ENCODE measurements around the gene ST8SIA6. TPM values are rescaled to one million over a fixed set of nuclear protein-coding genes. Genes with fewer than 3 reads are reported as not detected.
A peak's percentile ranks its signal among the peaks of the same experiment; 100 is the strongest.

Gene ST8SIA6
- total RNA-seq, 2 donors from 2014 or later, result not detected

- Histone ChIP-seq H3K36me3 (replicated peaks in 1 of 2; ENCODE audit: insufficient read depth in 1 of 2, low read depth in 2 of 2) (no peaks in the 10 kb centered on the region), H3K27me3 (no peaks in the 10 kb centered on the region), H3K9me3 (no peaks in the 10 kb centered on the region), H3K4me1 (no peaks in the 10 kb centered on the region), H3K4me3 (no peak overlapping the region), H3K27ac (no peak overlapping the region)
- ATAC-seq (no peak), DNase-seq (no peak)
- intact Hi-C loops (cut with DNase I), result no loop called here
- TF ChIP-seq, protein P1, sequence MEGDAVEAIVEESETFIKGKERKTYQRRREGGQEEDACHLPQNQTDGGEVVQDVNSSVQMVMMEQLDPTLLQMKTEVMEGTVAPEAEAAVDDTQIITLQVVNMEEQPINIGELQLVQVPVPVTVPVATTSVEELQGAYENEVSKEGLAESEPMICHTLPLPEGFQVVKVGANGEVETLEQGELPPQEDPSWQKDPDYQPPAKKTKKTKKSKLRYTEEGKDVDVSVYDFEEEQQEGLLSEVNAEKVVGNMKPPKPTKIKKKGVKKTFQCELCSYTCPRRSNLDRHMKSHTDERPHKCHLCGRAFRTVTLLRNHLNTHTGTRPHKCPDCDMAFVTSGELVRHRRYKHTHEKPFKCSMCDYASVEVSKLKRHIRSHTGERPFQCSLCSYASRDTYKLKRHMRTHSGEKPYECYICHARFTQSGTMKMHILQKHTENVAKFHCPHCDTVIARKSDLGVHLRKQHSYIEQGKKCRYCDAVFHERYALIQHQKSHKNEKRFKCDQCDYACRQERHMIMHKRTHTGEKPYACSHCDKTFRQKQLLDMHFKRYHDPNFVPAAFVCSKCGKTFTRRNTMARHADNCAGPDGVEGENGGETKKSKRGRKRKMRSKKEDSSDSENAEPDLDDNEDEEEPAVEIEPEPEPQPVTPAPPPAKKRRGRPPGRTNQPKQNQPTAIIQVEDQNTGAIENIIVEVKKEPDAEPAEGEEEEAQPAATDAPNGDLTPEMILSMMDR (IDR thresholded peaks at IDR 0.05), result no peak
- no peak for TF ChIP-seq POLR2A (IDR thresholded peaks at IDR 0.05)
Observed at GRCh38 chr10:17460756-17461155, 6.4 kb upstream of the ST8SIA6 start.

GRCh38 chr10:17457083-17457482, 2.7 kb upstream of the ST8SIA6 start:
- no peak for ATAC-seq
- H3K4me3 ChIP-seq, result no peak overlapping the region
- H3K4me1 ChIP-seq, result peaks cover 14% of the 10 kb centered on the region
- intact Hi-C loops (cut with DNase I), result no loop called here
- peaks cover 0 to 7% of the 10 kb centered on the region in 2 donors for H3K27me3 ChIP-seq
- no peak for TF ChIP-seq POLR2A (IDR thresholded peaks at IDR 0.05)
- TF ChIP-seq, protein P1 (IDR thresholded peaks at IDR 0.05), result no peak
- H3K27ac ChIP-seq, result no peak overlapping the region
- no peaks in the 10 kb centered on the region for H3K36me3 ChIP-seq (replicated peaks in 1 of 2; ENCODE audit: insufficient read depth in 1 of 2, low read depth in 2 of 2)
- no peaks in the 10 kb centered on the region for H3K9me3 ChIP-seq
- DNase-seq, result no peak
- 98 to 100% methylated on average over 2 of the region's 2 CpGs for WGBS, 2 donors

GRCh38 chr10:17456032-17456548, 1.7 kb upstream of the ST8SIA6 start:
- Histone ChIP-seq H3K4me3 (no peak overlapping the region), H3K4me1 (peaks cover 14% of the 10 kb centered on the region), H3K9me3 (no peaks in the 10 kb centered on the region), H3K27me3 (peaks cover 0 to 7% of the 10 kb centered on the region in 2 donors), H3K36me3 (replicated peaks in 1 of 2; ENCODE audit: insufficient read depth in 1 of 2, low read depth in 2 of 2) (no peaks in the 10 kb centered on the region), H3K27ac (no peak overlapping the region)
- ATAC-seq, result no peak
- TF ChIP-seq POLR2A (IDR thresholded peaks at IDR 0.05), result no peak
- TF ChIP-seq, protein P1 (IDR thresholded peaks at IDR 0.05), result no peak
- WGBS, 2 donors, result 85 to 91% methylated on average over 2 of the region's 2 CpGs
- intact Hi-C loops (cut with DNase I), result no loop called here
- DNase-seq, result no peak

GRCh38 chr10:17455015-17455520, 673 bp upstream of the ST8SIA6 start:
- Histone ChIP-seq H3K27me3 (peaks cover 0 to 7% of the 10 kb centered on the region in 2 donors), H3K9me3 (no peaks in the 10 kb centered on the region), H3K4me1 (peaks cover 14% of the 10 kb centered on the region), H3K27ac (no peak overlapping the region), H3K36me3 (replicated peaks in 1 of 2; ENCODE audit: insufficient read depth in 1 of 2, low read depth in 2 of 2) (no peaks in the 10 kb centered on the region), H3K4me3 (no peak overlapping the region)
- 88 to 98% methylated on average over 2 of the region's 2 CpGs for WGBS, 2 donors
- no peak for DNase-seq
- no peak for TF ChIP-seq POLR2A (IDR thresholded peaks at IDR 0.05)
- no peak for ATAC-seq
- intact Hi-C loops (cut with DNase I), result no loop called here

- no peaks in the 10 kb centered on the region for H3K36me3 ChIP-seq (replicated peaks in 1 of 2; ENCODE audit: insufficient read depth in 1 of 2, low read depth in 2 of 2)
- H3K4me1 ChIP-seq, result peaks cover 14% of the 10 kb centered on the region
- H3K4me3 ChIP-seq, result no peak overlapping the region
- TF ChIP-seq, protein P1 (IDR thresholded peaks at IDR 0.05), result no peak
- no peak for TF ChIP-seq POLR2A (IDR thresholded peaks at IDR 0.05)
- intact Hi-C loops (cut with DNase I), result no loop called here
- 1 to 3% methylated on average over 12 to 65 of the region's 66 CpGs for WGBS, 2 donors
- ATAC-seq (peak; percentile 80), DNase-seq (peak; percentile 30 to 61 (median 36))
- H3K27ac ChIP-seq, result no peak overlapping the region
- no peaks in the 10 kb centered on the region for H3K9me3 ChIP-seq
- peaks cover 0 to 7% of the 10 kb centered on the region in 2 donors for H3K27me3 ChIP-seq
Observed at GRCh38 chr10:17453373-17454091, 863 bp downstream of the ST8SIA6 start.
